OCI-LY3 (cell line): Measurements from ENCODE around the gene NLE1.

Experiments
- CTCF ChIP-seq: fragments of 200-600, 300-600 bp; sonication (generic); IDR thresholded peaks from 2 replicates; pipeline ENCODE4 v1.5.1; 2014; ENCODE audit warnings: antibody characterized with exemption, low read length, low read depth
- EZH2phosphoT487 ChIP-seq: fragments of 200-600 bp; shearing (Covaris generic); IDR thresholded peaks from 2 replicates; pipeline ENCODE4 v1.6.1; 2018; ENCODE audit warnings: antibody characterized with exemption, mixed run types, low read depth

- TF ChIP-seq CTCF (no peak), EZH2phosphoT487 (no peak)
Observed at GRCh38 chr17:35082073-35082657, 59.9 kb downstream of the NLE1 start.
